ENCODE measurements around the gene PRICKLE1.

DNA sequence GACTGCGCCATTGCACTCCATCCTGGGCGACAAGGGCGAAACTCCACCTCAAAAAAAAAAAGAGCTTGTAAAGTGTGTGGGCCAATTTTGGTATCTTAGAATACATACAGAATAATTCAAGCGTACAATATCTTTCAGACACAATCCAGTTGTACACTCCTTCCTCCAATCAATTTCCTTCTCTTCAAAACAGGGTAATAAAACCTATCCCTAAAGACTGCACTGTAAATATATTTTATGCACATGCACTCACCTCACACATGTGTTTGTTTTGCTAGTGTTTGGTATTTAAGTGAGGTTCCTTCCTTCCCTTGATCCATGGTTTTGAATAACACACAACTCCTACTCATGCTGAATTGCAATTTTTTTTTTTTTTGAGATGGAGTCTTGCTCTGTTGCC is 125.9 kb downstream of the PRICKLE1 start:
- TF ChIP-seq, protein P1, sequence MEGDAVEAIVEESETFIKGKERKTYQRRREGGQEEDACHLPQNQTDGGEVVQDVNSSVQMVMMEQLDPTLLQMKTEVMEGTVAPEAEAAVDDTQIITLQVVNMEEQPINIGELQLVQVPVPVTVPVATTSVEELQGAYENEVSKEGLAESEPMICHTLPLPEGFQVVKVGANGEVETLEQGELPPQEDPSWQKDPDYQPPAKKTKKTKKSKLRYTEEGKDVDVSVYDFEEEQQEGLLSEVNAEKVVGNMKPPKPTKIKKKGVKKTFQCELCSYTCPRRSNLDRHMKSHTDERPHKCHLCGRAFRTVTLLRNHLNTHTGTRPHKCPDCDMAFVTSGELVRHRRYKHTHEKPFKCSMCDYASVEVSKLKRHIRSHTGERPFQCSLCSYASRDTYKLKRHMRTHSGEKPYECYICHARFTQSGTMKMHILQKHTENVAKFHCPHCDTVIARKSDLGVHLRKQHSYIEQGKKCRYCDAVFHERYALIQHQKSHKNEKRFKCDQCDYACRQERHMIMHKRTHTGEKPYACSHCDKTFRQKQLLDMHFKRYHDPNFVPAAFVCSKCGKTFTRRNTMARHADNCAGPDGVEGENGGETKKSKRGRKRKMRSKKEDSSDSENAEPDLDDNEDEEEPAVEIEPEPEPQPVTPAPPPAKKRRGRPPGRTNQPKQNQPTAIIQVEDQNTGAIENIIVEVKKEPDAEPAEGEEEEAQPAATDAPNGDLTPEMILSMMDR (conservative IDR thresholded peaks at IDR 0.05; ENCODE audit: low read depth in 2 of 2), result no peak
- no peak for TF ChIP-seq EZH2 (IDR thresholded peaks at IDR 0.05; ENCODE audit: low read depth, unreplicated experiment)
- no peak for TF ChIP-seq POLR2AphosphoS5 (IDR thresholded peaks at IDR 0.05; ENCODE audit: low read depth)
- TF ChIP-seq REST (IDR thresholded peaks at IDR 0.05; ENCODE audit: unreplicated experiment), result no peak
- TF ChIP-seq JUNB (IDR thresholded peaks at IDR 0.05; ENCODE audit: unreplicated experiment), result no peak
- TF ChIP-seq CREB1 (CRISPR knock-in tag; IDR thresholded peaks at IDR 0.05; ENCODE audit: low read depth), result no peak
- TF ChIP-seq EZH2phosphoT487 (IDR thresholded peaks at IDR 0.05; ENCODE audit: unreplicated experiment), result no peak
- TF ChIP-seq, protein P2, sequence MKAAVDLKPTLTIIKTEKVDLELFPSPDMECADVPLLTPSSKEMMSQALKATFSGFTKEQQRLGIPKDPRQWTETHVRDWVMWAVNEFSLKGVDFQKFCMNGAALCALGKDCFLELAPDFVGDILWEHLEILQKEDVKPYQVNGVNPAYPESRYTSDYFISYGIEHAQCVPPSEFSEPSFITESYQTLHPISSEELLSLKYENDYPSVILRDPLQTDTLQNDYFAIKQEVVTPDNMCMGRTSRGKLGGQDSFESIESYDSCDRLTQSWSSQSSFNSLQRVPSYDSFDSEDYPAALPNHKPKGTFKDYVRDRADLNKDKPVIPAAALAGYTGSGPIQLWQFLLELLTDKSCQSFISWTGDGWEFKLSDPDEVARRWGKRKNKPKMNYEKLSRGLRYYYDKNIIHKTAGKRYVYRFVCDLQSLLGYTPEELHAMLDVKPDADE (IDR thresholded peaks at IDR 0.05), result no peak
- no peak for TF ChIP-seq NANOG (IDR thresholded peaks at IDR 0.05; ENCODE audit: borderline replicate concordance)
- TF ChIP-seq ZNF331 (CRISPR knock-in tag; IDR thresholded peaks at IDR 0.05; ENCODE audit: low read depth), result no peak
- no peak for TF ChIP-seq STAT1 (IDR thresholded peaks at IDR 0.05; ENCODE audit: unreplicated experiment)
- TF ChIP-seq ZNF462 (CRISPR knock-in tag; IDR thresholded peaks at IDR 0.05), result no peak
